ENCODE data around the gene UAP1L1.

UAP1L1 gene

DNA sequence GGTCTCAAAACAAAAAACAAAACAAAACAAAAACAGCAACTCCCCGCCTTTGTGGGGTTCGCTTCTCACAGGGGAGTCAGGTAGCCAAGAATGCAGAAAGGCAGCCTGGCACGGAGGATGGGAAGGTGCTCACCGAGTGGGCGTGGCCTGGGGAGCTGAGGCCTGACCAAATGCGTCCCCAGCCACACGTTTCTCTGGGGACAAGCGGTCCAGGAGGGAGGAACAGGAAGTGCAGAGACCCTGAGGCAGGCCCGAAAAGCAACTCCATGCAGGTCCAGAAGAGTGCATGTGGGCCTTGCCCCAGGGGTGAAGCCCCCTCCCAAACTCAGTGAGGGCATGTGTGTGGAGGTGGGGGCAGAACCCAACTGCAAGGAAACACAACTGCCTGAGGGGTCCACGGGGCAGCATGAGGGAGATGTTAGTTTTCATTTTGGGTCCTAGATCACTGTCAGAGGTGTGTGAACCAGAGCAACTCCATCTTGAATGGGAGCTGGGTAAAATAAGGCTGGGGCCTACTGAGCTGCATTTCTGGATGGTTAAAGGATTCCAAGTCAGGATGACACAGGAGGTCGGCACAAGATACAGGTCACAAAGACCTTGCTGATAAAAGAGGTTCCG, 2.6 kb upstream of the UAP1L1 start:
- Histone ChIP-seq H3K4me3 (IDR thresholded peaks at IDR 0.05; ENCODE audit: insufficient read depth, low read depth, low read length) (no peak overlapping the region), H3K4me1 (ENCODE audit: low read depth, poor library complexity, severe bottlenecking) (peaks cover 7% of the 10 kb centered on the region), H2AFZ (ENCODE audit: low read depth) (no peak overlapping the region), H3K27me3 (ENCODE audit: insufficient read depth, low read depth) (peaks cover 5% of the 10 kb centered on the region; the same call in 1 of the 2 replicates), H3K79me2 (ENCODE audit: insufficient read depth, low read depth) (no peaks in the 10 kb centered on the region), H3K36me3 (ENCODE audit: insufficient read depth) (no peaks in the 10 kb centered on the region), H3K27ac (no peak overlapping the region), H4K20me1 (ENCODE audit: insufficient read depth) (no peaks in the 10 kb centered on the region), H3K9ac (no peak overlapping the region), H3K4me2 (no peak overlapping the region)
- no peak for TF ChIP-seq CTCF (conservative IDR thresholded peaks at IDR 0.05; ENCODE audit: low read depth, low read length)

- H3K36me3 ChIP-seq (ENCODE audit: insufficient read depth) = no peaks in the 10 kb centered on the region
- H4K20me1 ChIP-seq (ENCODE audit: insufficient read depth) = no peaks in the 10 kb centered on the region
- no peak overlapping the region for H3K4me3 ChIP-seq (IDR thresholded peaks at IDR 0.05; ENCODE audit: insufficient read depth, low read depth, low read length)
- H3K27me3 ChIP-seq (ENCODE audit: insufficient read depth, low read depth) = peaks cover 5% of the 10 kb centered on the region; the same call in 1 of the 2 replicates
- no peak overlapping the region for H2AFZ ChIP-seq (ENCODE audit: low read depth)
- no peak overlapping the region for H3K4me2 ChIP-seq
- H3K4me1 ChIP-seq (ENCODE audit: low read depth, poor library complexity, severe bottlenecking) = peaks cover 7% of the 10 kb centered on the region
- H3K27ac ChIP-seq = no peak overlapping the region
- H3K9ac ChIP-seq = no peak overlapping the region
- no peak for TF ChIP-seq CTCF (conservative IDR thresholded peaks at IDR 0.05; ENCODE audit: low read depth, low read length)
- no peaks in the 10 kb centered on the region for H3K79me2 ChIP-seq (ENCODE audit: insufficient read depth, low read depth)
These were observed 2.0 kb upstream of the UAP1L1 start for GRCh38 chr9:137075275-137075775.

GRCh38 chr9:137076636-137077009, 694 bp upstream of the UAP1L1 start:
- no peak overlapping the region for H3K27ac ChIP-seq

More at GRCh38 chr9:137076636-137077009, 694 bp upstream of the UAP1L1 start:
- Histone ChIP-seq H3K4me3 (IDR thresholded peaks at IDR 0.05; ENCODE audit: insufficient read depth, low read depth, low read length) (no peak overlapping the region), H4K20me1 (ENCODE audit: insufficient read depth) (no peaks in the 10 kb centered on the region), H3K79me2 (ENCODE audit: insufficient read depth, low read depth) (no peaks in the 10 kb centered on the region), H3K4me2 (no peak overlapping the region), H3K9ac (no peak overlapping the region), H3K36me3 (ENCODE audit: insufficient read depth) (no peaks in the 10 kb centered on the region), H3K27me3 (ENCODE audit: insufficient read depth, low read depth) (peaks cover 5% of the 10 kb centered on the region; the same call in 1 of the 2 replicates), H3K4me1 (ENCODE audit: low read depth, poor library complexity, severe bottlenecking) (no peaks in the 10 kb centered on the region), H2AFZ (ENCODE audit: low read depth) (no peak overlapping the region)
- no peak for TF ChIP-seq CTCF (conservative IDR thresholded peaks at IDR 0.05; ENCODE audit: low read depth, low read length)

Measured in KMS-11 (cell line).